Endodermal cell (in vitro differentiated cells): ENCODE data around the gene CD33. TPM values are rescaled to one million over a fixed set of nuclear protein-coding genes. Genes with fewer than 3 reads are reported as not detected.
A peak's percentile ranks its signal among the peaks of the same experiment; 100 is the strongest.

ENCODE experiments used
- DNase-seq: peaks from one replicate; pipeline ENCODE4 v3.0.0-alpha.2; 2017
- H3K27ac ChIP-seq: 2 replicates; pipeline ENCODE4 v1.5.1; 2013; ENCODE audit warnings: mild to moderate bottlenecking, low read depth, low read length, moderate library complexity
- H3K27me3 ChIP-seq: 2 replicates; pipeline ENCODE4 v1.6.1; 2013; ENCODE audit warnings: mild to moderate bottlenecking, low read length, moderate library complexity; ENCODE audit not compliant: insufficient read depth, control insufficient read depth, poor library complexity, severe bottlenecking
- H3K36me3 ChIP-seq: 2 replicates; pipeline ENCODE4 v1.7.0; 2013; ENCODE audit warnings: mild to moderate bottlenecking, low read length, moderate library complexity; ENCODE audit not compliant: control insufficient read depth, insufficient read depth
- H3K4me1 ChIP-seq: one replicate; pipeline ENCODE4 v1.7.0; 2013; ENCODE audit warnings: low read length; ENCODE audit not compliant: control insufficient read depth, insufficient read depth
- H3K4me3 ChIP-seq: 2 replicates; pipeline ENCODE4 v1.5.1; 2013; ENCODE audit warnings: mild to moderate bottlenecking, low read length, moderate library complexity
- H3K9ac ChIP-seq: 2 replicates; pipeline ENCODE4 v1.6.1; 2013; ENCODE audit warnings: mild to moderate bottlenecking, low read length, moderate library complexity; ENCODE audit not compliant: poor library complexity, severe bottlenecking; ENCODE audit errors: extremely low read depth
- H3K9me3 ChIP-seq: 2 replicates; pipeline ENCODE4 v1.6.1; 2013; ENCODE audit warnings: mild to moderate bottlenecking, low read length, moderate library complexity; ENCODE audit not compliant: control insufficient read depth
- H3K27ac Mint-ChIP-seq: 2 replicates; pipeline ENCODE4 v1.8.0; 2020; ENCODE audit warnings: mixed read lengths
- H3K27me3 Mint-ChIP-seq: 2 replicates; pipeline ENCODE4 v1.8.0; 2021; ENCODE audit warnings: mild to moderate bottlenecking, mixed read lengths; ENCODE audit not compliant: insufficient read depth
- H3K36me3 Mint-ChIP-seq: 2 replicates; pipeline ENCODE4 v1.8.0; 2020; ENCODE audit warnings: low read depth, mixed read lengths
- H3K4me1 Mint-ChIP-seq: 2 replicates; pipeline ENCODE4 v1.8.0; 2020; ENCODE audit warnings: mixed read lengths
- H3K4me3 Mint-ChIP-seq: 2 replicates; pipeline ENCODE4 v1.8.0; 2020; ENCODE audit warnings: mild to moderate bottlenecking, moderate library complexity, mixed read lengths
- H3K9me3 Mint-ChIP-seq: 2 replicates; pipeline ENCODE4 v1.8.0; 2020; ENCODE audit warnings: mild to moderate bottlenecking, mixed read lengths
- WGBS, 2 experiments: methylation state at CpG; one replicate each; pipeline versions ENCODE4 v1.1.5 to v1.1.7; 2013; ENCODE audit warnings: missing lambda C conversion rate in 2 of 2, mixed read lengths in 1 of 2; ENCODE audit not compliant: insufficient coverage in 1 of 2, insufficient read length in 1 of 2; 5-methylcytosine and 5-hydroxymethylcytosine counted together
- total RNA-seq, 2 donors: library from RNA; stranded (reverse); fragmentation: NEBNext Ultra II Directional in 1 of 2; extraction: Animal tissue kit (Norgen Biotek cat#: 25700) in 1 of 2; gene quantifications; 2 replicates in 1 of 2; 3 replicates in 1 of 2; pipeline ENCODE4 v1.2.1, GENCODE V29; 2021
- TF ChIP-seq, protein P1 (sequence below): fragments of 200-600 bp; sonication (generic); conservative IDR thresholded peaks from 2 replicates; pipeline ENCODE4 v1.5.0; 2021; ENCODE audit warnings: antibody characterized with exemption, mild to moderate bottlenecking

Gene CD33
- total RNA-seq, 2 donors from 2014 or later: not detected

DNA sequence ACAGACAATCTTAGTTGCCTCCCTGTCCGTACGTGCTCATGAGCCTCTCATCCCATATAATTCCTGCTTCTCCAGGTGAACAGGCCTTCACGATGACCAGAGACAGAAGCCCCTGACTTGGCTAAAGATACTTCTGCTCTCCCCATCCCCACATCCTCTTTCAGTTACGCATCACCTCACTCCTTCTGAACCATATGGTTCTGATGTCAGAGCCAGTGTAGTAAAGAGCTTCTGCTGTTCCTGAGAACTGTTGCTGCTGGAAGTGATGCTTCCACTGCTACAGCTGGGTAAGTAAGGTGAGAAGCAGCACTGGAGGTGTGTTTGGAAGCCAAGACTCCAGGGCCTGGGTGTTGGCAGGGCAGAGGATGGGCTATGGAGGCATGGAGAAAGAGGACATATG, 38.9 kb downstream of the CD33 start:
- peaks cover 10% of the 10 kb centered on the region for H3K4me1 Mint-ChIP-seq
- TF ChIP-seq, protein P1, sequence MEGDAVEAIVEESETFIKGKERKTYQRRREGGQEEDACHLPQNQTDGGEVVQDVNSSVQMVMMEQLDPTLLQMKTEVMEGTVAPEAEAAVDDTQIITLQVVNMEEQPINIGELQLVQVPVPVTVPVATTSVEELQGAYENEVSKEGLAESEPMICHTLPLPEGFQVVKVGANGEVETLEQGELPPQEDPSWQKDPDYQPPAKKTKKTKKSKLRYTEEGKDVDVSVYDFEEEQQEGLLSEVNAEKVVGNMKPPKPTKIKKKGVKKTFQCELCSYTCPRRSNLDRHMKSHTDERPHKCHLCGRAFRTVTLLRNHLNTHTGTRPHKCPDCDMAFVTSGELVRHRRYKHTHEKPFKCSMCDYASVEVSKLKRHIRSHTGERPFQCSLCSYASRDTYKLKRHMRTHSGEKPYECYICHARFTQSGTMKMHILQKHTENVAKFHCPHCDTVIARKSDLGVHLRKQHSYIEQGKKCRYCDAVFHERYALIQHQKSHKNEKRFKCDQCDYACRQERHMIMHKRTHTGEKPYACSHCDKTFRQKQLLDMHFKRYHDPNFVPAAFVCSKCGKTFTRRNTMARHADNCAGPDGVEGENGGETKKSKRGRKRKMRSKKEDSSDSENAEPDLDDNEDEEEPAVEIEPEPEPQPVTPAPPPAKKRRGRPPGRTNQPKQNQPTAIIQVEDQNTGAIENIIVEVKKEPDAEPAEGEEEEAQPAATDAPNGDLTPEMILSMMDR: no peak
- no peak for DNase-seq
- H3K9ac ChIP-seq: no peak overlapping the region
- H3K27ac ChIP-seq: no peak overlapping the region
- no peaks in the 10 kb centered on the region for H3K36me3 ChIP-seq
- no peaks in the 10 kb centered on the region for H3K27me3 ChIP-seq
- H3K4me3 ChIP-seq: no peak overlapping the region
- peaks cover 2% of the 10 kb centered on the region for H3K4me1 ChIP-seq
- WGBS, 2 experiments: 90 to 96% methylated on average over 4 of the region's 4 CpGs
- H3K9me3 ChIP-seq: no peaks in the 10 kb centered on the region
- H3K27me3 Mint-ChIP-seq: peaks cover 1% of the 10 kb centered on the region
- no peaks in the 10 kb centered on the region for H3K9me3 Mint-ChIP-seq
- no peaks in the 10 kb centered on the region for H3K36me3 Mint-ChIP-seq
- no peak overlapping the region for H3K27ac Mint-ChIP-seq
- H3K4me3 Mint-ChIP-seq: no peak overlapping the region

DNA sequence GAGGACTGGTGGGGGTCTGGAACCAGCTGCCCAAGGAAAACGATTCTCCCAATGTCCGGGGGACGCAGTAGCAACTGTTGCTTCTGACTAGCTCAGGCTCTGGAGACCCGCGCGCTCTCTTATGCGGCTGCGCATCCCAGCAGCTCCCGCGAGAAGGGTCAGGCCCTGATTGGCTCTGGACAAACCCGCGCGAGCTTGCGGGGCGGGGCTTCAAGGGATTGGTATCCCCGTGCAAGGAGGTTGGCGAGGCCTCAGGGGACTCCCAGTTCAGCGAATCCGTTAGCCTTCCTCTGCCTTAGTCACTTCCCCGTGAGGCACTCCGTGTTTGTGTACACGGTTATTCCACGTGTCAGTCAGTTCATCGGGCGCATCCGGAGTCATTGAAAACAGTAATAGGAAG, 46.2 kb downstream of the CD33 start:
- H3K27me3 ChIP-seq: no peaks in the 10 kb centered on the region
- TF ChIP-seq, protein P1: no peak
- H3K4me1 Mint-ChIP-seq: peaks cover 9% of the 10 kb centered on the region
- no peak overlapping the region for H3K4me3 ChIP-seq
- DNase-seq: no peak
- no peak overlapping the region for H3K9ac ChIP-seq
- WGBS, 2 experiments: 91 to 96% methylated on average over 19 to 26 of the region's 26 CpGs
- no peak overlapping the region for H3K27ac Mint-ChIP-seq
- H3K9me3 ChIP-seq: no peaks in the 10 kb centered on the region
- no peaks in the 10 kb centered on the region for H3K36me3 Mint-ChIP-seq
- peaks cover 2% of the 10 kb centered on the region for H3K4me1 ChIP-seq
- H3K4me3 Mint-ChIP-seq: no peak overlapping the region
- no peaks in the 10 kb centered on the region for H3K36me3 ChIP-seq
- peak overlapping the region; percentile 41 for H3K27ac ChIP-seq
- H3K27me3 Mint-ChIP-seq: peaks cover 8% of the 10 kb centered on the region
- no peaks in the 10 kb centered on the region for H3K9me3 Mint-ChIP-seq

- H3K9ac ChIP-seq: no peak overlapping the region
- DNase-seq: no peak
- no peaks in the 10 kb centered on the region for H3K4me1 ChIP-seq
- Mint-ChIP-seq H3K4me3 (no peak overlapping the region), H3K36me3 (no peaks in the 10 kb centered on the region), H3K27me3 (peaks cover 8% of the 10 kb centered on the region), H3K4me1 (peaks cover 4% of the 10 kb centered on the region), H3K27ac (no peak overlapping the region), H3K9me3 (no peaks in the 10 kb centered on the region)
- TF ChIP-seq, protein P1: no peak
- H3K9me3 ChIP-seq: no peaks in the 10 kb centered on the region
- WGBS, 2 experiments: 89 to 91% methylated on average over 5 to 6 of the region's 6 CpGs
- no peak overlapping the region for H3K27ac ChIP-seq
- H3K36me3 ChIP-seq: no peaks in the 10 kb centered on the region
- H3K4me3 ChIP-seq: no peak overlapping the region
- no peaks in the 10 kb centered on the region for H3K27me3 ChIP-seq
Observed at GRCh38 chr19:51272183-51272810, 47.4 kb downstream of the CD33 start.
